HG02610 (cell line): ENCODE results near the gene MLLT10.
A peak's percentile ranks its signal among the peaks of the same experiment; 100 is the strongest.

Experiments used
- ATAC-seq: cut with Tn5 transposase; IDR thresholded peaks from one replicate; pipeline ENCODE4 v1.9.1; 2021; ENCODE audit warnings: mild to moderate bottlenecking, moderate library complexity; ENCODE audit not compliant: unreplicated experiment

The MLLT10 gene

DNA sequence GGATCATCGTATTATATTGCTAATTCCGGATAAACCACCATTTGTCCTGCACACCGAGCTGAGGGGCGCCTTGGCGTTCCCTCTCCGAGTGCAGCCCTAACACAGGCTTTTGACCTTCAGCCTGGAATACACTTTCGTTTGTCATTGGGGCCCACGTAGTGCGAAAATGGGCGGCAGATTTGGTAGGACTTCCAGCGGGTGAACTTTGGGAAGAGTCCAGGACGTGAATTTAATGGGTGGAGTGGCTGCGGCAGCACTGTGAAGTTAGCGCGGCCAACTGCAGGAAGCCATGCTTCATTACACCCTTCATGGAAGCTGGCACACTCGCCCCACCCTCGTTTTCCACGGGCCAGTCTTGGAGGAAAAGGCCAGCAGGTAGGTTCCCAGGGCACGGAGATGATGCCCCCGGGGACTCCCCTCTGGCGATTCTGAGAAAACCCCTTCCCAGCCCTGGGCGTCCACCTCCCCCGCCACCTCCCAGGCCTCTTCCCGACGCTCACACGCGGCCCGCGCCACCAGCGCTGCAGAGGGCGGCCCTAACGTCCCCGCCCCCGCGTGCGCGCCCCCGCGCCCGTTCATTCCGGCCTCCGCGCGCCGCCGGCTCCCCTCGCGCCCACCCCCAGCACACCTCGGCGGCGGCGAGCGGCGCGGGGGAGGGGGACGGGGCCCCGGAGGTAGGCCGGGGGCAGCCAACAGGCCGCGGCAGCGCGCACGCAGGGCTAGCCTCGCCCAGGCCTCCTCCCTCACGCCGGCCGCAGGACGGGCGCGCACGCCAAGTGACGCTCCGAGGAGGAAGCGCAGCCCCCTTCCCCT, at the start of gene MLLT10:
Gene MLLT10, plus strand, starts transcription at position 766 of the 813 bp plus-strand sequence. CDS start 413 bp downstream, outside the sequence.
- ATAC-seq = peak; percentile 92

DNA sequence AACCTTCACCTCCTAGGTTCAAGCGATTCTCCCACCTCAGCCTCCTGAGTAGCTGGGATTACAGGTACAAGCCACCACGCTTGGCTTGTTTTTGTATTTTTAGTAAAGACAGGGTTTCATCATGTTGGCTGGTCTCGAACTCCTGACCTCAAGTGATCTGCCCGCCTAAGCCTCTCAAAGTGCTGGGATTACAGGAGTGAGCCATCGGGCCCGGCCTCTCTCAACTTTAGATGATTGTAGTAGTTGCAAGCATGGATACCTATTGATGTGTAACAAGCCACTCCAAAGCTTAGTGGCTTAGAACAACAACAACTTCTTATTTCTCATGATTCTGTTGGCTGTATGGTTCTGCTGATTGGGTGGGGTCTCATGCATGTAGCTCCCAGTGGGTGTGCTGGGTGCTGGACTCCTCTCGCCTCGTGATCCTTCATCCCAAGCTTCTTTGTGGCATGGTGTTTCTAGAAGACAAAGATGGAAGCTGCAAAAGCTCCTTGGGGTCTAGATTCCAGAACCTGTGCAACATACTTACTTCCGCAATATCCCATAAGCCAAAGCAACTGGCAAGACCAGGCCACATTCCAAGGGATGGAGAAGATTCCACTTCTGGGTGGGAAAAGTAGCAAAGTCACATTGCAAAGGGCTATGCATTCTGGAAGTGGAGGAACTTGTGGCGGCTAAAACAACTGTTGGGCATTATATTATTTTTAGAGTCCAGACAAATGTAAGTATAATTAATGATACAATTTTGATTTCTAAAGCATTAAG, 46.4 kb upstream of the MLLT10 start:
- ATAC-seq = no peak

DNA sequence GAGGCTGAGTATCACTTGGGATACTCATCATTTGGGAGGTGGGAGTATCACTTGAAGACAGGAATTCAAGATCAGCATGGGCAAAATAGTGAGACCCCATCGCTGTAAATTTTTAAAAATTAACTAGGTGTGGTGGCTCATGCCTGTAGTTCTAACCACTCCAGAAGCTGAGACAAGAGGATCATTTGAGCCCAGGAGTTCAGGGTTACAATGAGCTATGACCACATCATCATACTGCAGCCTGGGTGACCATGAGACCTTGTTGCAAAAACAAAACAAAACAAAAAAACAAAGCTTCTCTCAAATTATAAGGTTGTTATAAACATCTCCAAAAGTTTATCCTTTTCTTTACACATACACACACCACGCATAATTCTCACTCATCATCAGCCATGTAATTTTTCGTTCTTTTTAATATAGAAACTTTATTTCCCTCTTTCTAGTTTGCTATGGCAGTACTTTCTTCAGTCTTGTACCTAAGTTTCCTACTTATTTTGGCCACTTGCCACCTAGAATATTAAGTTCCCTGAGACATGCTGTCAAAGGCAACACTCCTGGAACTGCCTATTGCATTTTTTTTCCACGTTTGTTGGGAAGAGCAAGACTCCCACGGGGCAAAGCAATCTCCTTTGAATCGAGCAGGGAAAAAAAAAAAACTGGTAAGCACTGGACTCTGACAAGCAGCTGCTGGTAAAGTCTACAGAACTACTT, 45.6 kb upstream of the MLLT10 start:
- ATAC-seq = no peak

DNA sequence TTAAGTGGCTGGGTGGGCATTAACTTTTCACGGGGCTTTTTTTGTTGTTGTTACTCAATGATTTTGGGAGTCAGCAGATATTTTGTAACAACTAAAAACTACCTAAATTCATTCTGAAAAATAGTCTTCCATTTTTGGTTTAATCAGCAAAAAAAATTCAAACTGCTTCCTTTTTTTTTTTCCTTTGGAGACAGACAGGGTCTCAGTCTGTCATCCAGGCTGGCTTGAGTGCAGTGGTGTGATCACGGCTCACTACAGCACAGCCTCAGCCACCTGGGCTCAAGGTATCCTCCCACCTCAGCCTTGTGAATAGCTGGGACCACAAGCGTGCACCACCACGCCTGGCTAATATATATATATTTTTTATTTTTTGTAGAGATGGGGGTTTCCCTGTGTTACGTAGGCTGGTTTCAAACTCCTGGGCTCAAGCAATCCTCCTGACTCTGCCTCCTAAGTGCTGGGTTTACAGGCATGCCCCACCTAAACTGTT, 45.0 kb upstream of the MLLT10 start:
- ATAC-seq = no peak

DNA sequence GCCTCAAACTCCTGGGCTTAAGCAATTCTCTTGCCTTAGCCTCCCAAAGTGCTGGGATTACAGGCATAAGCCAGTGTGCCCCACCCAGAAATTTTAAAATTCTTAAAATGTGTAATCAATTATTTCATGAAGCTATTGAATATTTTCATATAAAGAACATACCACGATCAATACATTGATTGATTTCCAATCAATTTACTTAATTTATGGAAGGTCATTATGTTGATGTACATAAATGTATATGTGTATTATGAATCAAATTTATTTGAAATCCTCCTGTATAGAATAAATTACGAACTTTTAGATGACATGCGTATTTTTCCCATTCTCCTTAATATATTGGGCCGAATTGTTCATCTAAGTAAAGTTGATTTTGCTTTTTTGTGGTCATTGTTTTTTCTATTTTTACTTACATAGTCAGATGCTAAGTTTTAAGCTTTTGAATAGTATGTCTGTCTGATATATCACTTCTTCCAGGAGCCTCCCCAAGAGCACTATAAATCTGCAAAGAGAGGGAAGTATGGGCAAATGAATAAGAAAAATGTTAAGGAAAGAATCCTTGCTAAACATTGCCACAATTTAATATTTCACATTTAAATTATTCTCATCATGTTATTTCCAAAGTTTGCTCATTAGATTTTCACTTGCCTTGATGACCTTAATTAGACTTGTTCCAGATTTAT, 43.9 kb upstream of the MLLT10 start:
- no peak for ATAC-seq

DNA sequence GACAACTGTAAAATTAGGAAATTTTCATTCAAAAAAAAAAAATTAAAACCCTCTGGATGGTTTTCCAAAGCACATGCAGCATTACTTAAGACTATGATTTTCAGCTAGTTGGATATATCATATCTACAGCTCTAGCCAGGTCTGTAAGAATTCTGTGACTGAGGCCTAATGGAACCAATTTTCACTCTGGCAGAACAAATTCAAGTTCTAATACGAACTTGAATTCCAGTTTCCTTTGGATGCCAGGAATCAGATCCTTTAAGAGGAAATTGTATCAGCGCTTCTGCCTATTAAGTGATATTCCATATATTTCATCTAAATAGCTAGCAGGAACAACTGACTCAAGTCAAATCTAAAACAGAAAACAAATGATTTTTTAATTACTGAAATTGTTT, 43.3 kb upstream of the MLLT10 start:
- ATAC-seq = no peak

DNA sequence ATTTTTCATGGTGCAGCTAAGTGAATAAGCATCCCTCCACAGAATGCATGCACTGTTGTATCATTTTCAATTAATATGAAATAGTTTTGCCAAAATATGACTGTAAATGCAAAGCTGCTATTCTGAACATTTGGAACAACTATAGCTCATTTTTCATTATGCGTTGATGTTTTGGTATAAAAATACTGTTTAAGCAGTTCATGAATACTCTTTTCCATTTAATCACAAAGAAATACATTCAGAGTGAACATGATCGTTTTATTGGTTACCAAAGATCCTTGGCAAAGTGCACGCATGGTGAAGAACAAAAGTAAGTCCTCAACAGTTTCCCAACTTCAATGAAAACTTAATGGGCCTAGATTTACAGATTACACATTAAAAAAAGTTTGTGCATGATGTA, 41.6 kb upstream of the MLLT10 start:
- no peak for ATAC-seq

DNA sequence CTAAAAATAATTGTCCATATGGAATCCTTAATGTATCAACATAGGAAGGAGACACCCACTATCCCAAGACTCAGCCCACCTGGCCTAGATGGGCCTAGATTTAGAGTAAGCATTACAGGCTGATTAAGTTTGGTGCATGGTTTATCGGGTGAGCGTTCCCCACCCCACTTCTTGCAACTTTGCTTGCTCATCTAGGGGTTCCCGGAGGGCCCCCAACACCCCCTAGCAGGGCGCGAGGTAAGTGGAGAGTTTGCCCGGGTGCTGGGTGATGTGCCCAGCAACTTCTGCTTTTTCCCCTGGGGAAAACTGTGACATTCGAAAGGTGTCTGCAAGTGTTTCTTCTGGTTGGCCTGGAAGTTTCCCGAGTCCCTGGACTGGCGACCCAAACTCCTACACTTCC, 40.2 kb upstream of the MLLT10 start:
- no peak for ATAC-seq

DNA sequence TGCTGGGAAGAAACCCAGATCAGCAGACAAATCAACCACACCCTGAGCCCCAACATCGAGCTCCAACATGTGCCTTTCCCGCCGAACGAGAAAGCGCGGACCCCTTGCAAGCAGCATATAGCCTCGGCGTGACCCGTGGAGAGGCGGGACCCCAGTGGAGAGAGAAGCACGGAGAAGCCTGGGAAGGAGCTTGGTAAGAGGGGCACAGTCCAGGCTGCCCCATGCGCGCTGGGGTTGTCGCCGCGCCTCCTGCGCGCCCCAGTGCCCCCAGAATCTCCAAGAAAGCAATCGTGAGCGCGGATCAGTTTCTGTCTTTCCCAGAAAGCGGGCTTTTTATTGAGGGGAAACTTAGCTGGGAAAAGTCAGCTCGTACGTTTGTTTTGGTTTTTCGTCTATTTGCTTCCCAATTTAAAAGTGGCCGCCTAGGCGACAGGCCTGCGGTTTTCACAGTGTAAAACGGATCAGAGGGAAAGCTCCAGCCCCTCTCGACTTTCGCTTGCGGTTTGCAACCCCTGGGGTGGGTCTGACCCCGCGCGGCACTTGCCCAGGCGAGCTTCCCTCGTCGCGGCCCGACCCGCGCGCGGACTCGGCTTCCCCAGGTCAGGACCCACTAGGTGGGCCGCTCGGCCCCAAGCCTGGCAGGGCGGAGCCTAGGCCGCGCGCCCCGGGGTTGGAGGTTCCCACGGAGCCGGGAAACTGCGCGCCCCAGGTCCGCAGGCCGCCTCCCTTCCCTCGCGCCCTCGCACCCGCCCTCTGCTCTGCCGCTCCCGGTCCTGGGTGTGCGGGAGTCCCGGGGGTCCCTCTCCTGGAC, 39.6 kb upstream of the MLLT10 start:
- ATAC-seq = peak; percentile 26

DNA sequence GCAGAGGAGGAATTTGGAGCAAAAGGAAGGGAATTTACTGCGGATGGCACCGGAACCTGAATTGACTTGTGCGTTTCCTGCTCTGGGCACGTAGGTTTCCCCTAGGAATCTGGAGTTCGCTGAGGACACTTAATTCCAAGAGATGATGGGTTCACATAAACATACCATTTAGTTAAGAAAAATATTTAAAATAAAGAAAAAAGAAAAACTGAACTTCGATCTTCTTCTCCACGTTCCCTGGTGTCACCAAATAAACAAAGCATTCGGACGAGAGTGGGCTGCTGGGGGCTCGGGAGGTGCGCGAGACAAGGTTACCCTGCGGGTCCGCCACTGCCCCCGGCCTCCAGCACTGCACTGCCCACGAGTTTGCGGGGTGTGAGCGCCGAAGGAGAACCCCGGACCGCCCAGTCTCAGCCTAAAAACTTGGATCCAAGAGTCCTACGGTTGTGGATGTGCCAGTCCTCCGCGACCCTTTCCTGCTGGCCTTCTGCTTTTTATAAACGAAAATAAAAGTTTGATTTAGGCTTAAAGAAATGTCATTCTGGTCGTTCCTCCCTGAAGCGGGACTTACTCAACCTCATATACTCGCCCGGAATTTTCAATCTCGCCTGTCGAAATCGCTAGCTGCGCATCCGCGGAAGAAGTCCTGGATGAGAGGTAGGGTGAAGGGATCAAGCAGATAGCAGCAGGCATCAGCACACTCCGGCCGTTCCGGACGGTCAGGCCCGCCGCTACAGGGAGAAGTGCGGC, 38.9 kb upstream of the MLLT10 start:
- ATAC-seq = peak; percentile 4

DNA sequence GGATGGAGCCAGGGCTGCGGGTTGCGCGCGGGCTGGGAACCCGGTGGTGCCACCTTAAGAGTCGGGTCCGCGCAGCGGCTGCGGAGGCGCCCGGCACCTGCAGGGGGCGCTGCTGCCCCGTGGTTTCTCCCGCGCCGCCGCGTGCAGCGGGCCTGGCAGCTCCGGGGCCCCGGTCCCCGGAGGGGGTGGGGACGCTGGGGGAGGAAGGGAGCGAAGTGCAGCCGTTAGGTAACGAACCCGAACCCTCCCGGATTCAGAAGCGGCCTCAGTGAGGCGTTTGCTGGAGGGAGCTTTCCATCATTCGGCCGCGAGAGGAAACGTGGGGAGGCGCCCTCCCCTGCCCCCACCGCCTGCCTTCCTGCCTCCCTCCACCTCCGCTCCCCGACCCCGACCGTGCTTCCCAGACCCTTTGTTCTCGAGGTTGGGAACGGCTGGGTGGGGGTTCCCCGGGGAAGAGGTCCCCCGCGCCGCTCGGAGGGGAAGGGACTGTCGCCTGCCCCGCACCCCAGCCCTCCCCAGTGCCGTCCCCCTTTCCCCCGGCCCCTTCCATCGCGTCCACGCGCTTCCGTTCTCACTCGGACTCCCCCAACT, 38.2 kb upstream of the MLLT10 start:
- peak; percentile 79 for ATAC-seq

DNA sequence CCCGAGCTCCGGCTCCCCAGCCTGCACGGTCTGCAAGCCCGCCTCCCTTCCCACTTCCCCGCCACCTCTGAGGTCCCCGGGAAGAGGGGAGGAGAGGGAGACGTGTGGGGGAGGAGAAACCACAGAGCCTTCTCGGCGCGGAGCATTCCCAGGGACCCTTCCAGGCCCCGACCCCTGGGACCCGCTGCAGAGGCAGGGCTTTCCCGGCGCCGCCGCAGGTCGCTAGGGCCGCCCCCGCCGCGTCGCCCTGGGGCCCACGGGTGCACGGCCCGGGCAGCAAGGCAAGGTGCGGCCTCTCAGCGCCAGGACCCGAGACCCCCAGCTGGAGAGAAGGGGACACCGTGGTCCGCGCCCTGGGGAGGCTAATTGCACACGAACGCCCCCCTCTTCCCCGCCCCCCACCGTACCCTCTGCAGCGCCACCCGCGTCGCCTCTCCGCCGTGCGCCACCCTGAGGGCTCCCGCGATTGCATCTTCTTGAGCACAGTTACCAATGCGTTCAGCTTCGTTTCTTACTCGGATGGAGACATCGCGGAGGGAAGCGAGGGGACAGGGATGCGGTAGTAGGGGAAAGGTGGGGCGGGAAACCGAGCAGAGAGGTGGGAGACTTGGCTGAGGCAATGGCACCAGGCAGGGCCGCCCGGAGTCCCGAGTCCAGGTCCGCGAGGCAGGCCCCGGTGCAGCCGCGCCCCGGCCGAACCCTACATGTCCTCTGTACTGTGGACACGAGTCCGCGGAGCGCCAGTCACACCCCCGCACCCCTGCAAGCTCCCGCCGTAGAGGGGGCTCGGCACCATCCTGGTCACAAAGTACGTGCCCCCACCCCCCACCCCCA, 37.5 kb upstream of the MLLT10 start:
- ATAC-seq = peak; percentile 42

DNA sequence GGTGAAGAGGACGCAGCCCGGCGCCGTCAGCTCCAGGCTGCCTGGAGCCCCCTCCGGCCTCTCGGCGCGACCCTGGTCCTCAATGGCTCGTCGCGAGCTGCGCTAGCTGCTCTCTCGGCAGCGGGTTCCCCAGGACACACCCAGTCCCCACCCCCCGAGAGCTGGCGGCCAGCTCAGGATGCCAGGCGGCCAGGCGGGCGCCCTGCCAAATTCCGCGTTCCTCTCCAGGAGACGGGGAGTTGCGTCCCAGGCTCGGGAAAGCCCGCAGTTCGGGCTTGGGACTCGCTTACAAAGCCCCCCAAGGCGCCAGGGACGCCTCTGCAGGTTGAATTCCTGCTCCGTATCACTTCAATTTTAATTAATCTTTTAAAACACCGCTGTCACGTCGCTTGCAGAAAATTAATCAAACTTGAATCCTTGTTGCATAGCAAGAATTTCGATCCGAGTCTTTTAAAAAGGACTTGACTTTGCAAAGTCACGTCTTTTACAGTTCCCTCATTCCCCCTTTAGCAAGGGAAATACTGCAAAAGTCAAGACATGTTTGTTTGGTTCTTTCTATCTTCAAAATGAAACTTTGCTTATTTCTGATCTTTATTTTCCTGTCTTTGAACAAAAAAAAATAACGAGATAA, 36.7 kb upstream of the MLLT10 start:
- no peak for ATAC-seq

DNA sequence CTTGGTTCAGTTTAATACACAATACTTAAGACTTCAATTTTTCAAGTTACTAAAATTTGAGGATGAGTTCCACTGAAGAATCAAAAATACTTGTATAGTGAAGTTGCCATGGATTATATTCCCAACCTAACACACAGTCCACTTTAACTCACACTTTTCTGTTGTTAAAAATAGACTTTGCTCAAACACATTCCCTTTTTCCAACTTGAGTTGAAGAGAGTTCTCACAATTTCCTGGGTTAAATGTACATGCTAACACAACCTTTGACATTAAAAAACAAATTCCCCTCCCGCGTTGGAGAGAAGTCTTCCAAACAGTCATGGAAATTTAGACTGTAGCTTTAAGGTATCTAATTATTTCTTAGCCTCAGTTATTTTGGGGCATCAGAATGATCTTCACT, 35.7 kb upstream of the MLLT10 start:
- ATAC-seq = no peak

DNA sequence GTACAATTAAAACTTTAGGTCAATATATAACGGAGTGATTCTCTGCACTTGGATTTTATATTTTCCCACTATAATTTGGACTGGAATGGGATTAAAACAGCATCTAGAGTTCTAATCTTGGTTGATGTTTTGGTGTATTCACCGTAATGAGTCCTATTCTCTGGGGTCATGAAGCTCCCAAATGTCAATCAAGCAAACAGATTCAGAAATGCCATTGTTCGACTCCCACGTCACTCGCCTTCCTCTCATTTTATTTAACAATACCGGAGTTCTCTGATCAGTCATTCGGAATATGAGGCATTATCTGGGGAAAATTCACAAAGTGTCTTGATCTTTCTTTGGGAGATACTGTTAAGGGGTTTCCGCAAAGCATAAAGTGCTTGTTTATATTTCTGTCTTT, 35.0 kb upstream of the MLLT10 start:
- no peak for ATAC-seq

DNA sequence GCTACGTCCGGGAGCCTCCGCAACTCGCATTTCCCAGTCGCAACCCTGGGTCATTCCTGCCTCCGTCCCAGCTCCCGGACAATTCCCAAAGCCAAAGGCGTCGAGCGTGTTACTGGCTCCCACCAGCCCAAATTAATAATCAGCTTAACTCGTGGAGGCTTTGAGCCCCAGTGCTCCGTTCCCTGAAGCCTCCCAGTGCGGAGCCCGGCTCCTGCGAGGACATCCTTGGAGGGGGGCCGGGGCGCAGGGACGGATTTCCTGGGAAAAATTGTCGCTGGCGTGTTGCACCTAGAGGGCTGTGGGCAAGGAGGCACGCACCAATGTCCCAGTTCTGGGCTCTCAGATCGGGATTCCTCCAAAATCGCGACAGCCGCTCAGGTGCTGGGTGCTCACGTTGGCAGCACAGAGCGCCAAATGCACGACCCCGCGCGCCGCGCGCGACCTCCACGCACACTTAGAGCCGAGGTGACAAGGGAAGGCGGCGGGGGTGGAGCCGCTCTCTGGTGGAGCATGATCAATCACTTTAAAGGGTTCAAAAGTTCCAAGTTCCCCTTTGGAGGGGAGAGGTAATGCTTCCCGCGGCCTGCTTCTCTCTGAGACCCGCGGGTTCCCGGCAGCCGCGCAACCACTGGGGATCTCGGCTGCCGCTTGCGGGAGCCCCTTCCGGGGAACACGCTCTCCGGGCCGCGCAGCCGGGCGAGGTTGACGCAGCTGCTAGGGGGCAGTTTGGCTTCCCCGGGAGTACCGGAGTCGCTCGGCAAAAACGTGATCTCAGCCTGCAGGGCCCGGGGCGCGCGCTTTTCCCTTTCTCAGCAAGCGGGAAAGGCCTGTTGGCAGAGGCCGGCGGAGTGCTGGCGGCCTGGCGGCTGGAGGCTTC, 34.1 kb upstream of the MLLT10 start:
- ATAC-seq = no peak

DNA sequence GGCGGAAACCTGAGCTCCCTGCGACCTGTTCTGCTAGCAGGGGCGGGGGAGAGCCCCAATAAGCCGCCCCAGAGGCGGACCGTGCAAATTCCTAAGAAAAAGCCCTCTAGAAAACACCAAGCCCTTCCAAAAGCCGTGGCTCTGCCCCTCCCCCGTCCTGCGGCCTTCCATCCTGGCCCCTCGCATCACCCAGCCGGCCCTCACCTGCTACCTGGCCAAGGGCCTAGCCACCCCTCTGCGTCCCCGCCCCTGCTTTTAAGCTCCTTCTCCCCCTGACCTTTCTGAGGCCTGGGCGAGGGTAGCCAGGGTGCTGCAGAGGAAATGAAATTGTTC, 33.5 kb upstream of the MLLT10 start:
- no peak for ATAC-seq
